OCI-M1 (cell line): ENCODE results near the gene CFL1.
"Not testable (repeated sequence)": the region's sequence is repeated elsewhere in the genome, so short reads cannot be mapped to it uniquely, and the experiment has no call there.

Experiments
- DNase-seq: peaks from one replicate; lab custom pipeline; 2025; lab: John Stamatoyannopoulos, UW

The CFL1 gene

GRCh38 chr11:65857853-65858680, at the start of gene CFL1:
CFL1 (minus strand) TSS chr11:65858180; CDS start chr11:65858099, 81 bp downstream.
- peak; percentile 98 for DNase-seq

GRCh38 chr11:65906602-65907001, 48.6 kb upstream of the CFL1 start:
- peak; percentile 70 for DNase-seq

GRCh38 chr11:65903715-65904114, 45.7 kb upstream of the CFL1 start:
- no peak for DNase-seq

- no peak for DNase-seq
These were observed 45.1 kb upstream of the CFL1 start for GRCh38 chr11:65903068-65903481.

- no peak for DNase-seq
These were observed 42.9 kb upstream of the CFL1 start for GRCh38 chr11:65900899-65901180.

- peak; percentile 94 for DNase-seq
These were observed 42.3 kb upstream of the CFL1 start, which contains the start of gene FOSL1 for GRCh38 chr11:65900125-65900898. FOSL1 (minus strand) TSS chr11:65900388; CDS start chr11:65900339, 49 bp downstream.

- DNase-seq: peak; percentile 78
These were observed 41.6 kb upstream of the CFL1 start for GRCh38 chr11:65899356-65900124.

GRCh38 chr11:65898656-65899355, 40.8 kb upstream of the CFL1 start:
- no peak for DNase-seq

GRCh38 chr11:65897020-65897471, 39.1 kb upstream of the CFL1 start:
- DNase-seq: no peak

GRCh38 chr11:65896034-65896999, 38.3 kb upstream of the CFL1 start:
- DNase-seq: no peak

GRCh38 chr11:65895482-65895981, 37.6 kb upstream of the CFL1 start:
- DNase-seq: no peak

GRCh38 chr11:65894034-65894591, 36.1 kb upstream of the CFL1 start:
- DNase-seq: no peak

GRCh38 chr11:65892661-65893317, 34.8 kb upstream of the CFL1 start:
- no peak for DNase-seq

GRCh38 chr11:65892137-65892540, 34.2 kb upstream of the CFL1 start:
- not testable (repeated sequence) for DNase-seq

GRCh38 chr11:65891219-65892136, 33.5 kb upstream of the CFL1 start:
- peak; percentile 70 for DNase-seq

GRCh38 chr11:65890324-65891218, 32.6 kb upstream of the CFL1 start, which contains the start of gene CCDC85B:
CCDC85B (plus strand) TSS chr11:65890673; CDS start chr11:65890784, 111 bp downstream.
- DNase-seq: peak; percentile 97

GRCh38 chr11:65888163-65888814, 30.3 kb upstream of the CFL1 start, which contains the start of gene FIBP:
FIBP (minus strand) TSS chr11:65888471; CDS start chr11:65888418, 53 bp downstream.
- DNase-seq: peak; percentile 98
